NCI-H510A treated with DMSO at 0.1 percent for 48 hours (cell line): ENCODE data around the gene KAZN.

ENCODE experiments used
- DNase-seq: peaks from one replicate; lab custom pipeline; 2025; lab: John Stamatoyannopoulos, UW

Gene KAZN

GRCh38 chr1:14853518-14853917 lies 255.0 kb downstream of the KAZN start:
- DNase-seq, result no peak

- no peak for DNase-seq
These were observed 256.8 kb downstream of the KAZN start for GRCh38 chr1:14855268-14855667.

- no peak for DNase-seq
These were observed 257.3 kb downstream of the KAZN start for GRCh38 chr1:14855801-14856200.

GRCh38 chr1:14857436-14858195 lies 259.1 kb downstream of the KAZN start:
- DNase-seq, result no peak

GRCh38 chr1:14862114-14862771 lies 263.8 kb downstream of the KAZN start:
- no peak for DNase-seq

GRCh38 chr1:14865106-14865505 lies 266.6 kb downstream of the KAZN start:
- DNase-seq, result no peak

GRCh38 chr1:14866911-14867612 lies 268.6 kb downstream of the KAZN start:
- DNase-seq, result no peak

GRCh38 chr1:14869187-14869586 lies 270.7 kb downstream of the KAZN start:
- no peak for DNase-seq

GRCh38 chr1:14871218-14871970 lies 272.9 kb downstream of the KAZN start:
- no peak for DNase-seq

- no peak for DNase-seq
These were observed 274.3 kb downstream of the KAZN start for GRCh38 chr1:14872762-14873161.

- DNase-seq, result no peak
These were observed 275.2 kb downstream of the KAZN start for GRCh38 chr1:14873677-14874076.

GRCh38 chr1:14875524-14876509 lies 277.3 kb downstream of the KAZN start:
- DNase-seq, result peak; percentile 82

GRCh38 chr1:14876747-14877146 lies 278.3 kb downstream of the KAZN start:
- no peak for DNase-seq

- DNase-seq, result no peak
These were observed 278.7 kb downstream of the KAZN start for GRCh38 chr1:14877224-14877623.

GRCh38 chr1:14878124-14878523 lies 279.6 kb downstream of the KAZN start:
- DNase-seq, result no peak

GRCh38 chr1:14878951-14879350 lies 280.5 kb downstream of the KAZN start:
- no peak for DNase-seq

- DNase-seq, result no peak
These were observed 282.2 kb downstream of the KAZN start for GRCh38 chr1:14880456-14881316.

GRCh38 chr1:14881775-14882672 lies 283.5 kb downstream of the KAZN start:
- DNase-seq, result no peak

GRCh38 chr1:14884614-14885175 lies 286.2 kb downstream of the KAZN start:
- DNase-seq, result no peak
